SJSA1 (cell line): Measurements from ENCODE around the gene CROT. TPM values are rescaled to one million over a fixed set of nuclear protein-coding genes. Genes with fewer than 3 reads are reported as not detected.

Source experiments
- total RNA-seq: library from RNA; depleted of rRNA; stranded (reverse); fragments of >200 nt; shearing (Covaris generic); gene quantifications from 2 replicates; pipeline ENCODE4 v1.2.3, GENCODE V29; 2014; rRNA removed

CROT gene
- total RNA-seq, 1 experiment from 2014 or later: 14.6 TPM

Other genes with a start within 250 kb of the CROT start
- gene DMTF1, start 193.2 kb upstream of the CROT start, total RNA-seq: 40.2 and 52.1 TPM in 2 replicates
- gene TMEM243, start 125.9 kb upstream of the CROT start, total RNA-seq: 69.9 and 104 TPM in 2 replicates
- gene ABCB4, start 130.0 kb downstream of the CROT start, total RNA-seq: 15.0 and 16.1 TPM in 2 replicates